H9 (cell line): Measurements from ENCODE around the gene ENPP4. TPM values are rescaled to one million over a fixed set of nuclear protein-coding genes. Genes with fewer than 3 reads are reported as not detected.

Experiments used
- DNase-seq: peaks from one replicate; pipeline ENCODE4 v3.0.0-alpha.2; 2017
- H2AFZ ChIP-seq: one replicate; pipeline ENCODE4 v1.6.1; 2013; ENCODE audit warnings: mild to moderate bottlenecking, low read length, control low read depth, moderate library complexity
- H2AK5ac ChIP-seq: 2 replicates; pipeline ENCODE4 v1.6.1; 2013; ENCODE audit warnings: low read length, control low read depth, mixed read lengths; ENCODE audit not compliant: insufficient read length
- H2BK120ac ChIP-seq: one replicate; pipeline ENCODE4 v1.6.1; 2013; ENCODE audit warnings: low read depth, mild to moderate bottlenecking, low read length, control low read depth, inconsistent platforms; ENCODE audit not compliant: poor library complexity, severe bottlenecking
- H2BK12ac ChIP-seq: 2 replicates; pipeline ENCODE4 v1.6.1; 2013; ENCODE audit warnings: low read length, control low read depth, mixed read lengths, low read depth; ENCODE audit not compliant: insufficient read length
- H2BK15ac ChIP-seq: 2 replicates; pipeline ENCODE4 v1.6.1; 2013; ENCODE audit warnings: low read depth, low read length, control low read depth
- H2BK20ac ChIP-seq: one replicate; pipeline ENCODE4 v1.6.1; 2013; ENCODE audit warnings: low read depth, mild to moderate bottlenecking, low read length, control low read depth, inconsistent platforms; ENCODE audit not compliant: poor library complexity, severe bottlenecking
- H2BK5ac ChIP-seq: 2 replicates; pipeline ENCODE4 v1.6.1; 2013; ENCODE audit warnings: low read length, control low read depth, mixed read lengths; ENCODE audit not compliant: insufficient read length
- H3K14ac ChIP-seq: 2 replicates; pipeline ENCODE4 v1.6.1; 2013; ENCODE audit warnings: low read length, control low read depth; ENCODE audit not compliant: insufficient read depth
- H3K18ac ChIP-seq: 2 replicates; pipeline ENCODE4 v1.6.1; 2013; ENCODE audit warnings: low read depth, mild to moderate bottlenecking, mixed read lengths, low read length, control low read depth; ENCODE audit not compliant: insufficient read length
- H3K23ac ChIP-seq: 2 replicates; pipeline ENCODE4 v1.6.1; 2013; ENCODE audit warnings: low read length, control low read depth, mixed read lengths, low read depth; ENCODE audit not compliant: insufficient read length
- H3K23me2 ChIP-seq: 2 replicates; pipeline ENCODE4 v1.6.1; 2013; ENCODE audit warnings: low read depth, mild to moderate bottlenecking, mixed read lengths, low read length, control low read depth; ENCODE audit not compliant: insufficient read length, poor library complexity, severe bottlenecking
- H3K27ac ChIP-seq: 2 replicates; pipeline ENCODE4 v1.5.1; 2013; ENCODE audit warnings: low read length, control low read depth, mixed read lengths, low read depth; ENCODE audit not compliant: insufficient read length
- H3K27me3 ChIP-seq: 2 replicates; pipeline ENCODE4 v1.6.1; 2013; ENCODE audit warnings: low read length, control low read depth, inconsistent platforms; ENCODE audit not compliant: insufficient read depth
- H3K4ac ChIP-seq: 2 replicates; pipeline ENCODE4 v1.6.1; 2013; ENCODE audit warnings: low read depth, mild to moderate bottlenecking, control low read depth, inconsistent platforms, low read length, moderate library complexity
- H3K4me1 ChIP-seq: 2 replicates; pipeline ENCODE4 v1.6.1; 2013; ENCODE audit warnings: low read length, control low read depth, inconsistent platforms; ENCODE audit not compliant: insufficient read depth
- H3K4me2 ChIP-seq: 2 replicates; pipeline ENCODE4 v1.6.1; 2013; ENCODE audit warnings: low read length, control low read depth, mixed read lengths; ENCODE audit not compliant: insufficient read length, insufficient read depth
- H3K56ac ChIP-seq: 2 replicates; pipeline ENCODE4 v1.6.1; 2013; ENCODE audit warnings: low read depth, mild to moderate bottlenecking, mixed read lengths, low read length, control low read depth; ENCODE audit not compliant: insufficient read length
- H3K79me1 ChIP-seq: 2 replicates; pipeline ENCODE4 v1.6.1; 2013; ENCODE audit warnings: low read depth, mild to moderate bottlenecking, moderate library complexity, low read length, control low read depth, inconsistent platforms; ENCODE audit not compliant: insufficient read depth, poor library complexity, severe bottlenecking
- H3K79me2 ChIP-seq: 2 replicates; pipeline ENCODE4 v1.6.1; 2013; ENCODE audit warnings: low read length, control low read depth, inconsistent platforms; ENCODE audit not compliant: insufficient read depth
- H3K9ac ChIP-seq: 2 replicates; pipeline ENCODE4 v1.6.1; 2013; ENCODE audit warnings: low read length, control low read depth, mixed read lengths; ENCODE audit not compliant: insufficient read length; ENCODE audit errors: extremely low read depth
- H3K9me3 ChIP-seq: one replicate; pipeline ENCODE4 v1.6.1; 2013; ENCODE audit warnings: low read depth, low read length, inconsistent platforms; ENCODE audit not compliant: control insufficient read depth
- H3T11ph ChIP-seq: one replicate; pipeline ENCODE4 v1.6.1; 2013; ENCODE audit warnings: mild to moderate bottlenecking, low read length, control low read depth, inconsistent platforms
- H4K20me1 ChIP-seq: one replicate; pipeline ENCODE4 v1.6.1; 2013; ENCODE audit not compliant: control insufficient read depth, insufficient read length, insufficient read depth
- H4K5ac ChIP-seq: 2 replicates; pipeline ENCODE4 v1.6.1; 2013; ENCODE audit warnings: low read depth, mild to moderate bottlenecking, mixed read lengths, low read length, control low read depth; ENCODE audit not compliant: insufficient read length
- H4K8ac ChIP-seq: replicated peaks from 2 replicates; pipeline ENCODE4 v1.6.1; 2013; ENCODE audit warnings: low read length, control low read depth, mixed read lengths, low read depth; ENCODE audit not compliant: insufficient read length
- H4K91ac ChIP-seq: 2 replicates; pipeline ENCODE4 v1.6.1; 2013; ENCODE audit warnings: low read depth, mild to moderate bottlenecking, moderate library complexity, mixed read lengths, low read length, control low read depth; ENCODE audit not compliant: insufficient read length
- H3K27ac Mint-ChIP-seq, 3 experiments: 2 replicates in 2 of 3; 3 replicates in 1 of 3; pipeline ENCODE4 v1.8.0; 2020 to 2021; ENCODE audit warnings: mixed read lengths in 3 of 3, mild to moderate bottlenecking in 1 of 3, moderate library complexity in 1 of 3
- H3K27me3 Mint-ChIP-seq: 2 replicates; pipeline ENCODE4 v1.8.0; 2021; ENCODE audit warnings: low read depth, mild to moderate bottlenecking, moderate library complexity, mixed read lengths
- H3K36me3 Mint-ChIP-seq, 3 experiments: 2 replicates in 2 of 3; 3 replicates in 1 of 3; pipeline ENCODE4 v1.8.0; 2020 to 2021; ENCODE audit warnings: low read depth in 3 of 3, mixed read lengths in 3 of 3; ENCODE audit not compliant: insufficient read depth in 1 of 3
- H3K4me1 Mint-ChIP-seq, 2 experiments: 2 replicates each; pipeline ENCODE4 v1.8.0; 2020; ENCODE audit warnings: mixed read lengths in 2 of 2
- H3K4me3 Mint-ChIP-seq, 2 experiments: 2 replicates in 1 of 2; 3 replicates in 1 of 2; pipeline ENCODE4 v1.8.0; 2020 to 2021; ENCODE audit warnings: mild to moderate bottlenecking in 2 of 2, mixed read lengths in 2 of 2, moderate library complexity in 1 of 2
- H3K9me3 Mint-ChIP-seq, 2 experiments: 2 replicates in 1 of 2; 3 replicates in 1 of 2; pipeline ENCODE4 v1.8.0; 2020; ENCODE audit warnings: mild to moderate bottlenecking in 2 of 2, mixed read lengths in 2 of 2, moderate library complexity in 1 of 2
- WGBS: extraction: QIAGEN DNeasy Blood & Tissue Kit; methylation state at CpG from one replicate; pipeline ENCODE4 v1.1.7; 2013; ENCODE audit warnings: missing lambda C conversion rate, low lambda C conversion rate, mixed read lengths; ENCODE audit not compliant: insufficient read length; ENCODE audit errors: extremely low coverage; 5-methylcytosine and 5-hydroxymethylcytosine counted together
- total RNA-seq: library from RNA; stranded (reverse); gene quantifications from 2 replicates; pipeline ENCODE4 v1.2.1, GENCODE V29; 2021
- TF ChIP-seq, protein P1 (sequence below): fragments of 200-600 bp; sonication (generic); conservative IDR thresholded peaks from 3 replicates; pipeline ENCODE4 v1.8.0; 2021; ENCODE audit warnings: antibody characterized with exemption, mild to moderate bottlenecking

Gene ENPP4
- total RNA-seq, 1 experiment from 2014 or later: 3.2 TPM

GRCh38 chr6:46186583-46186982, 56.8 kb downstream of the ENPP4 start:
- Mint-ChIP-seq H3K36me3 (no peaks in the 10 kb centered on the region), H3K9me3 (no peaks in the 10 kb centered on the region), H3K4me1 (no peaks in the 10 kb centered on the region), H3K4me3 (no peak overlapping the region), H3K27me3 (peaks cover 4% of the 10 kb centered on the region), H3K27ac (no peak overlapping the region)
- H2AK5ac ChIP-seq: no peak overlapping the region
- no peak overlapping the region for H3T11ph ChIP-seq
- no peaks in the 10 kb centered on the region for H3K79me1 ChIP-seq
- H2BK12ac ChIP-seq: no peak overlapping the region
- no peak overlapping the region for H2BK15ac ChIP-seq
- H4K8ac ChIP-seq: no peak overlapping the region
- no peaks in the 10 kb centered on the region for H3K79me2 ChIP-seq
- no peak overlapping the region for H3K4ac ChIP-seq
- H3K23me2 ChIP-seq: no peaks in the 10 kb centered on the region
- no peak overlapping the region for H2BK20ac ChIP-seq
- no peak overlapping the region for H3K14ac ChIP-seq
- H3K9ac ChIP-seq: no peak overlapping the region
- no peak overlapping the region for H2BK5ac ChIP-seq
- no peak overlapping the region for H3K27ac ChIP-seq
- H3K18ac ChIP-seq: no peak overlapping the region
- no peaks in the 10 kb centered on the region for H3K9me3 ChIP-seq
- H2BK120ac ChIP-seq: no peak overlapping the region
- no CpG with 5 or more reads among the region's 1 CpG for WGBS
- H4K91ac ChIP-seq: no peak overlapping the region
- no peak overlapping the region for H4K5ac ChIP-seq
- TF ChIP-seq, protein P1, sequence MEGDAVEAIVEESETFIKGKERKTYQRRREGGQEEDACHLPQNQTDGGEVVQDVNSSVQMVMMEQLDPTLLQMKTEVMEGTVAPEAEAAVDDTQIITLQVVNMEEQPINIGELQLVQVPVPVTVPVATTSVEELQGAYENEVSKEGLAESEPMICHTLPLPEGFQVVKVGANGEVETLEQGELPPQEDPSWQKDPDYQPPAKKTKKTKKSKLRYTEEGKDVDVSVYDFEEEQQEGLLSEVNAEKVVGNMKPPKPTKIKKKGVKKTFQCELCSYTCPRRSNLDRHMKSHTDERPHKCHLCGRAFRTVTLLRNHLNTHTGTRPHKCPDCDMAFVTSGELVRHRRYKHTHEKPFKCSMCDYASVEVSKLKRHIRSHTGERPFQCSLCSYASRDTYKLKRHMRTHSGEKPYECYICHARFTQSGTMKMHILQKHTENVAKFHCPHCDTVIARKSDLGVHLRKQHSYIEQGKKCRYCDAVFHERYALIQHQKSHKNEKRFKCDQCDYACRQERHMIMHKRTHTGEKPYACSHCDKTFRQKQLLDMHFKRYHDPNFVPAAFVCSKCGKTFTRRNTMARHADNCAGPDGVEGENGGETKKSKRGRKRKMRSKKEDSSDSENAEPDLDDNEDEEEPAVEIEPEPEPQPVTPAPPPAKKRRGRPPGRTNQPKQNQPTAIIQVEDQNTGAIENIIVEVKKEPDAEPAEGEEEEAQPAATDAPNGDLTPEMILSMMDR: no peak
- no peak for DNase-seq
- no peaks in the 10 kb centered on the region for H3K4me1 ChIP-seq
- no peaks in the 10 kb centered on the region for H3K27me3 ChIP-seq
- no peak overlapping the region for H3K23ac ChIP-seq
- no peak overlapping the region for H3K4me2 ChIP-seq
- no peak overlapping the region for H2AFZ ChIP-seq
- no peak overlapping the region for H3K56ac ChIP-seq
- no peaks in the 10 kb centered on the region for H4K20me1 ChIP-seq
